HepG2 (cell line): ENCODE results near the gene GABBR2. TPM values are rescaled to one million over a fixed set of nuclear protein-coding genes. Genes with fewer than 3 reads are reported as not detected.

Experiments
- ATAC-seq: fragments of 200-7000 bp; cut with Tn5 transposase; 3 replicates; pipeline ENCODE4 v1.9.1; 2020; ENCODE audit warnings: mild to moderate bottlenecking, moderate library complexity
- BruUV-seq: library from RNA; stranded (reverse); fragments of 400-500 nt; replicated peaks from 2 replicates; lab custom pipeline; 2021; lab: Mats Ljungman, UMichigan
- CTCF ChIA-PET: fragments of 300-600 bp; formaldehyde crosslinking; extraction: SDS; loops from one replicate; lab custom pipeline; 2021; ENCODE audit warnings: low total read pairs, inconsistent platforms, low intra/inter-chr PET ratio; lab: Yijun Ruan, JAX
- POLR2A ChIA-PET: fragments of 350-600 bp; sonication (Branson Sonifier 250); formaldehyde crosslinking; loops from one replicate; lab custom pipeline; 2020; ENCODE audit warnings: antibody characterized with exemption, inconsistent platforms; lab: Yijun Ruan, JAX
- DNase-seq: peaks from one replicate; pipeline ENCODE4 v3.0.0-alpha.2; 2015; ENCODE audit warnings: low spot score
- FAIRE-seq: peaks from 3 replicates; lab custom pipeline; 2011; peaks lifted over from hg19 to GRCh38; lab: Jason Lieb, UNC
- H2AFZ ChIP-seq: one replicate; pipeline ENCODE4 v1.6.1; 2011; ENCODE audit warnings: low read length, inconsistent platforms
- H3K27ac ChIP-seq: fragments of 300-600 bp; 3 replicates; pipeline ENCODE4 v1.8.0; 2011; ENCODE audit warnings: mixed run types, mild to moderate bottlenecking, mixed read lengths, low read length, inconsistent platforms; ENCODE audit not compliant: insufficient read depth; ENCODE audit errors: extremely low read length
- H3K27me3 ChIP-seq, 2 experiments: fragments of 200-600 bp in 1 of 2; 2 replicates in 1 of 2; 3 replicates in 1 of 2; pipeline versions ENCODE4 v1.6.0 to v1.8.0; 2011; ENCODE audit warnings: low read length in 2 of 2, mild to moderate bottlenecking in 2 of 2, moderate library complexity in 2 of 2, inconsistent platforms in 1 of 2; ENCODE audit not compliant: insufficient read depth in 2 of 2, control insufficient read depth in 1 of 2
- H3K36me3 ChIP-seq, 2 experiments: fragments of 200-600 bp in 1 of 2; replicated peaks in 1 of 2; 2 replicates in 1 of 2; 3 replicates in 1 of 2; pipeline versions ENCODE4 v1.5.1 to v1.8.0; 2011; ENCODE audit warnings: low read length in 2 of 2, inconsistent platforms in 1 of 2; ENCODE audit not compliant: insufficient read depth in 2 of 2, control insufficient read depth in 1 of 2
- H3K4me1 ChIP-seq: 2 replicates; pipeline ENCODE4 v1.5.1; 2012; ENCODE audit warnings: low read length, inconsistent platforms; ENCODE audit not compliant: insufficient read depth
- H3K4me2 ChIP-seq: 2 replicates; pipeline ENCODE4 v1.6.0; 2011; ENCODE audit warnings: low read depth, low read length, inconsistent platforms
- H3K4me3 ChIP-seq, 3 experiments: fragments of 200-600 bp in 1 of 3; sonication (generic), shearing (Covaris generic) in 1 of 3; replicated peaks in 1 of 3; 2 replicates each; pipeline ENCODE4 v1.5.1; 2011 to 2016; ENCODE audit warnings: low read length in 3 of 3, inconsistent platforms in 2 of 3, low read depth in 2 of 3, mild to moderate bottlenecking in 2 of 3, control low read depth in 1 of 3, mixed read lengths in 1 of 3; ENCODE audit not compliant: insufficient read depth in 1 of 3
- H3K79me2 ChIP-seq: one replicate; pipeline ENCODE4 v1.6.1; 2011; ENCODE audit warnings: low read length, inconsistent platforms; ENCODE audit not compliant: insufficient read depth
- H3K9ac ChIP-seq: 2 replicates; pipeline ENCODE4 v1.6.0; 2011; ENCODE audit warnings: mild to moderate bottlenecking, low read depth, low read length, inconsistent platforms; ENCODE audit not compliant: insufficient read depth
- H3K9me3 ChIP-seq: 2 replicates; pipeline ENCODE4 v1.5.1; 2012; ENCODE audit warnings: mild to moderate bottlenecking, low read length
- H4K20me1 ChIP-seq: 2 replicates; pipeline ENCODE4 v1.6.0; 2011; ENCODE audit warnings: inconsistent platforms, mild to moderate bottlenecking, low read length, moderate library complexity; ENCODE audit not compliant: insufficient read depth
- ATF3 ChIP-seq: sonication (generic); formaldehyde crosslinking; IDR thresholded peaks from 2 replicates; pipeline ENCODE4 v1.4.0; 2020; ENCODE audit warnings: missing genetic modification reagents
- E2F2 ChIP-seq: sonication (generic); formaldehyde crosslinking; IDR thresholded peaks from 2 replicates; pipeline ENCODE4 v1.4.0; 2020; ENCODE audit warnings: missing genetic modification reagents, borderline replicate concordance
- ELK4 ChIP-seq: sonication (generic); formaldehyde crosslinking; IDR thresholded peaks from 2 replicates; pipeline ENCODE4 v1.9.0; 2021; ENCODE audit warnings: missing genetic modification reagents, borderline replicate concordance
- LRRFIP1 ChIP-seq: sonication (generic); formaldehyde crosslinking; conservative IDR thresholded peaks from 2 replicates; pipeline ENCODE4 v1.4.0; 2020; ENCODE audit warnings: missing genetic modification reagents
- NFRKB ChIP-seq: fragments of 450-650 bp; IDR thresholded peaks from 2 replicates; pipeline ENCODE4 v1.6.1; 2017
- PATZ1 ChIP-seq: sonication (generic); formaldehyde crosslinking; IDR thresholded peaks from 2 replicates; pipeline ENCODE4 v1.4.0; 2020; ENCODE audit warnings: missing genetic modification reagents
- ZFP62 ChIP-seq: sonication (generic); formaldehyde crosslinking; IDR thresholded peaks from 2 replicates; pipeline ENCODE4 v1.4.0; 2020; ENCODE audit warnings: missing genetic modification reagents
- ZIK1 ChIP-seq: sonication (generic); formaldehyde crosslinking; IDR thresholded peaks from 2 replicates; pipeline ENCODE4 v1.5.0; 2020; ENCODE audit warnings: mild to moderate bottlenecking, low read depth, missing genetic modification reagents, borderline replicate concordance
- ZNF749 ChIP-seq: sonication (generic); formaldehyde crosslinking; IDR thresholded peaks from 2 replicates; pipeline ENCODE4 v1.8.0; 2022; ENCODE audit warnings: mild to moderate bottlenecking, missing genetic modification reagents, moderate library complexity, borderline replicate concordance
- WGBS: methylation state at CpG from one replicate; pipeline ENCODE4 v1.1.6; 2017; ENCODE audit warnings: low lambda C conversion rate; 5-methylcytosine and 5-hydroxymethylcytosine counted together
- in situ Hi-C: cut with HindIII; loops from 2 replicates; pipeline ENCODE4 v1.10.0; 2017; ENCODE audit warnings: low pct_unique_long_range_greater_than_20kb; ENCODE audit not compliant: extremely low pct_ligation_motif_present
- intact Hi-C: fragments of 100-400 bp; cut with micrococcal nuclease; formaldehyde crosslinking; loops from one replicate; pipeline ENCODE4 v1.10.0; 2022; ENCODE audit not compliant: unreplicated experiment
- polyA plus RNA-seq, 8 experiments: library from polyadenylated mRNA; depleted of rRNA in 3 of 8; stranded (reverse) in 7 of 8; unstranded in 1 of 8; fragments of >200 nt; fragmentation: Illumina TruSeq in 4 of 8; extraction: Trizol in 4 of 8; gene quantifications; 2 replicates each; pipeline versions ENCODE4 v1.2.1 to v1.2.3, GENCODE V29; 2011 to 2016; ENCODE audit warnings: low read depth in 4 of 8, missing spikeins in 1 of 8, mixed read lengths in 1 of 8; ENCODE audit not compliant: insufficient read depth in 1 of 8
- total RNA-seq, 5 experiments: library from RNA; depleted of rRNA; stranded (reverse); fragments of >200 nt; fragmentation: Illumina TruSeq; extraction: Trizol; gene quantifications; 2 replicates each; pipeline ENCODE4 v1.2.3, GENCODE V29; 2016; ENCODE audit warnings: low read depth in 1 of 5

The GABBR2 gene
- total and polyA plus RNA-seq, 2 of the 13 experiments (the other 11 are each of a cell fraction or from before 2014, with no cell fraction given), result 0.02 TPM; not detected in 1

GRCh38 chr9:98602839-98603500 is 105.8 kb downstream of the GABBR2 start:
- no peak overlapping the region for H2AFZ ChIP-seq
- WGBS, result 7% methylated on average over 5 of the region's 5 CpGs
- ChIA-PET POLR2A (no interaction called here), CTCF (no interaction called here)
- intact Hi-C loops (no loop called here), in situ Hi-C loops (no loop called here)
- ATAC-seq (no peak), DNase-seq (no peak), FAIRE-seq (no peak)
- H3K4me3 ChIP-seq, result no peak overlapping the region
- H4K20me1 ChIP-seq, result 0 out of 2 replicates have a peak, but pooled peaks cover 3% of the 10 kb centered on the region
- no peaks in the 10 kb centered on the region for H3K79me2 ChIP-seq
- no TSS peak for BruUV-seq
- no peaks in the 10 kb centered on the region for H3K9me3 ChIP-seq
- H3K4me1 ChIP-seq, result no peaks in the 10 kb centered on the region
- 0 out of 5 replicates have a peak, but pooled peaks cover 0 to 8% of the 10 kb centered on the region in 2 experiments for H3K27me3 ChIP-seq
- H3K4me2 ChIP-seq, result no peak overlapping the region
- no peak for TF ChIP-seq E2F2
- TF ChIP-seq ZNF749 (CRISPR knock-in tag), result no peak
- no peak overlapping the region for H3K27ac ChIP-seq
- H3K9ac ChIP-seq, result no peak overlapping the region
- no peaks in the 10 kb centered on the region for H3K36me3 ChIP-seq

- Histone ChIP-seq H3K27me3 (0 out of 5 replicates have a peak, but pooled peaks cover 0 to 8% of the 10 kb centered on the region in 2 experiments), H3K4me2 (no peak overlapping the region), H3K4me3 (no peak overlapping the region), H2AFZ (no peak overlapping the region), H3K27ac (no peak overlapping the region), H3K9me3 (no peaks in the 10 kb centered on the region), H3K9ac (no peak overlapping the region)
- no peak for ATAC-seq
- no TSS peak for BruUV-seq
- TF ChIP-seq LRRFIP1 (CRISPR knock-in tag) (no peak), ELK4 (no peak), ZFP62 (CRISPR knock-in tag) (no peak), ATF3 (no peak), ZIK1 (CRISPR knock-in tag) (no peak), PATZ1 (CRISPR knock-in tag) (no peak), NFRKB (no peak)
- TF ChIP-seq, all 625 proteins: peak for 0
- DNase-seq (no peak), FAIRE-seq (no peak)
- intact Hi-C loops (no loop called here), in situ Hi-C loops (no loop called here)
- 0 out of 2 replicates have a peak, but pooled peaks cover 3% of the 10 kb centered on the region for H4K20me1 ChIP-seq
- CTCF ChIA-PET, result no interaction called here
- POLR2A ChIA-PET, result no interaction called here
- H3K36me3 ChIP-seq, result no peaks in the 10 kb centered on the region
- H3K4me1 ChIP-seq, result no peaks in the 10 kb centered on the region
- no peaks in the 10 kb centered on the region for H3K79me2 ChIP-seq
- WGBS, result 32% methylated on average over 12 of the region's 12 CpGs
Observed at GRCh38 chr9:98600631-98601030, 108.1 kb downstream of the GABBR2 start.
